MM.1S (cell line): ENCODE results near the gene COA8.

Source experiments
- DNase-seq: peaks from one replicate; pipeline ENCODE4 v3.0.0-alpha.2; 2015
- H2AFZ ChIP-seq: fragments of 300-600 bp; sonication (generic); 2 replicates; pipeline ENCODE4 v1.6.0; 2016; ENCODE audit warnings: antibody characterized with exemption, low read length
- H3F3A ChIP-seq: fragments of 300-600 bp; sonication (generic); 2 replicates; pipeline ENCODE4 v1.6.1; 2016; ENCODE audit warnings: mild to moderate bottlenecking, antibody characterized with exemption, low read length, moderate library complexity, mixed read lengths; ENCODE audit not compliant: insufficient read depth
- H3K27ac ChIP-seq: fragments of 300-600 bp; sonication (generic); 2 replicates; pipeline ENCODE4 v1.5.1; 2016; ENCODE audit warnings: mild to moderate bottlenecking, low read length
- H3K27me3 ChIP-seq: fragments of 300-600 bp; sonication (generic); replicated peaks from 2 replicates; pipeline ENCODE4 v1.6.0; 2016; ENCODE audit warnings: low read length; ENCODE audit not compliant: insufficient read depth
- H3K36me3 ChIP-seq: fragments of 300-600 bp; sonication (generic); replicated peaks from 2 replicates; pipeline ENCODE4 v1.6.1; 2016; ENCODE audit warnings: mild to moderate bottlenecking, low read length, mixed read lengths; ENCODE audit not compliant: insufficient read depth
- H3K4me1 ChIP-seq: fragments of 300-600 bp; sonication (generic); 2 replicates; pipeline ENCODE4 v1.6.1; 2016; ENCODE audit warnings: low read length, mixed read lengths
- H3K4me2 ChIP-seq: fragments of 300-600 bp; sonication (generic); 2 replicates; pipeline ENCODE4 v1.6.0; 2016; ENCODE audit warnings: low read depth, low read length
- H3K4me3 ChIP-seq: fragments of 300-600 bp; sonication (generic); 2 replicates; pipeline ENCODE4 v1.5.1; 2016; ENCODE audit warnings: low read length, mixed read lengths
- H3K79me2 ChIP-seq: fragments of 300-600 bp; sonication (generic); 2 replicates; pipeline ENCODE4 v1.6.1; 2016; ENCODE audit warnings: mixed run types, low read length, mixed read lengths
- H3K9ac ChIP-seq: fragments of 300-600 bp; sonication (generic); 2 replicates; pipeline ENCODE4 v1.6.1; 2016; ENCODE audit warnings: low read length, mixed read lengths
- H3K9me2 ChIP-seq: fragments of 300-600 bp; sonication (generic); replicated peaks from 2 replicates; pipeline ENCODE4 v1.6.1; 2016; ENCODE audit warnings: mild to moderate bottlenecking, low read length, mixed read lengths; ENCODE audit not compliant: insufficient read depth
- H3K9me3 ChIP-seq: fragments of 300-600 bp; sonication (generic); replicated peaks from 2 replicates; pipeline ENCODE4 v1.6.1; 2016; ENCODE audit warnings: mild to moderate bottlenecking, low read length, mixed read lengths; ENCODE audit not compliant: insufficient read depth
- H4K20me1 ChIP-seq: fragments of 300-600 bp; sonication (generic); 2 replicates; pipeline ENCODE4 v1.6.1; 2016; ENCODE audit warnings: mild to moderate bottlenecking, low read length, moderate library complexity, mixed read lengths; ENCODE audit not compliant: insufficient read depth
- EZH2 ChIP-seq: fragments of 300-600 bp; sonication (generic); optimal IDR thresholded peaks from 2 replicates; pipeline ENCODE3; 2017; ENCODE audit warnings: low read depth, mild to moderate bottlenecking, antibody characterized with exemption, low read length, mixed read lengths
- EZH2phosphoT487 ChIP-seq: fragments of 300-600 bp; sonication (generic); IDR thresholded peaks from 2 replicates; pipeline ENCODE4 v1.6.1; 2018; ENCODE audit warnings: antibody characterized with exemption, low read length
- TF ChIP-seq, protein P1 (sequence below): fragments of 300-600 bp; sonication (generic); IDR thresholded peaks from 2 replicates; pipeline ENCODE4 v1.5.1; 2016; ENCODE audit warnings: antibody characterized with exemption, low read length, mixed read lengths

COA8 gene

DNA sequence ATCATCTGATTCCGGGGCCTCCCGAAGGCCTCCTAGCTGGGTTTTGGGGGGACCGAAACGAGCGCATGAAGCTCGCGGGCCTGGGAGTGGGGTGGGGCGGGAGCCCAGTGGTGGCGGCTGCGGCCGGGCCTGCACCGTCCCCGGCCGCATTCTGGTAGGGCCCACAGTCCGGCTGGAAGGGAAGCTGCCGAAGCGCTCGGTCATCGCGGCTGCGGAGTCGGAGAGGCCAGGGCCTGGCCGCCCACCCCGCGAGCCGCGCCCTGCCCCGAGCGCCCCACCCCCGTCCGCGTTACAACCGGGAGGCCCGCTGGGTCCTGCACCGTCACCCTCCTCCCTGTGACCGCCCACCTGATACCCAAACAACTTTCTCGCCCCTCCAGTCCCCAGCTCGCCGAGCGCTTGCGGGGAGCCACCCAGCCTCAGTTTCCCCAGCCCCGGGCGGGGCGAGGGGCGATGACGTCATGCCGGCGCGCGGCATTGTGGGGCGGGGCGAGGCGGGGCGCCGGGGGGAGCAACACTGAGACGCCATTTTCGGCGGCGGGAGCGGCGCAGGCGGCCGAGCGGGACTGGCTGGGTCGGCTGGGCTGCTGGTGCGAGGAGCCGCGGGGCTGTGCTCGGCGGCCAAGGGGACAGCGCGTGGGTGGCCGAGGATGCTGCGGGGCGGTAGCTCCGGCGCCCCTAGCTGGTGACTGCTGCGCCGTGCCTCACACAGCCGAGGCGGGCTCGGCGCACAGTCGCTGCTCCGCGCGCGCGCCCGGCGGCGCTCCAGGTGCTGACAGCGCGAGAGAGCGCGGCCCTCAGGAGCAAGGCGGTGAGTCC, 66.1 kb downstream of the COA8 start, which contains the start of gene KLC1:
Gene KLC1 (plus strand): TSS at position 528 of the 819 bp plus-strand sequence. CDS start 25,354 bp downstream, outside the sequence.
- Histone ChIP-seq H3K4me2 (peak within 1 kb of the TSS; percentile 84), H3K4me1 (peaks cover 20% of the 10 kb centered on the region), H3F3A (peaks cover 3% of the 10 kb centered on the region; the same call in 1 of the 2 replicates), H3K27ac (peak within 1 kb of the TSS; percentile 77; the same call in 1 of the 2 replicates), H4K20me1 (no peaks in the 10 kb centered on the region), H3K79me2 (peaks cover 48% of the 10 kb centered on the region), H3K36me3 (no peaks in the 10 kb centered on the region), H3K9me2 (no peaks in the 10 kb centered on the region), H3K9ac (peak within 1 kb of the TSS; percentile 83), H3K27me3 (no peaks in the 10 kb centered on the region), H3K4me3 (peak within 1 kb of the TSS; percentile 68), H3K9me3 (no peaks in the 10 kb centered on the region), H2AFZ (peak within 1 kb of the TSS; percentile 61)
- TF ChIP-seq EZH2 (no peak), EZH2phosphoT487 (no peak)
- TF ChIP-seq, protein P1, sequence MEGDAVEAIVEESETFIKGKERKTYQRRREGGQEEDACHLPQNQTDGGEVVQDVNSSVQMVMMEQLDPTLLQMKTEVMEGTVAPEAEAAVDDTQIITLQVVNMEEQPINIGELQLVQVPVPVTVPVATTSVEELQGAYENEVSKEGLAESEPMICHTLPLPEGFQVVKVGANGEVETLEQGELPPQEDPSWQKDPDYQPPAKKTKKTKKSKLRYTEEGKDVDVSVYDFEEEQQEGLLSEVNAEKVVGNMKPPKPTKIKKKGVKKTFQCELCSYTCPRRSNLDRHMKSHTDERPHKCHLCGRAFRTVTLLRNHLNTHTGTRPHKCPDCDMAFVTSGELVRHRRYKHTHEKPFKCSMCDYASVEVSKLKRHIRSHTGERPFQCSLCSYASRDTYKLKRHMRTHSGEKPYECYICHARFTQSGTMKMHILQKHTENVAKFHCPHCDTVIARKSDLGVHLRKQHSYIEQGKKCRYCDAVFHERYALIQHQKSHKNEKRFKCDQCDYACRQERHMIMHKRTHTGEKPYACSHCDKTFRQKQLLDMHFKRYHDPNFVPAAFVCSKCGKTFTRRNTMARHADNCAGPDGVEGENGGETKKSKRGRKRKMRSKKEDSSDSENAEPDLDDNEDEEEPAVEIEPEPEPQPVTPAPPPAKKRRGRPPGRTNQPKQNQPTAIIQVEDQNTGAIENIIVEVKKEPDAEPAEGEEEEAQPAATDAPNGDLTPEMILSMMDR, result no peak
- DNase-seq, result peak; percentile 41

DNA sequence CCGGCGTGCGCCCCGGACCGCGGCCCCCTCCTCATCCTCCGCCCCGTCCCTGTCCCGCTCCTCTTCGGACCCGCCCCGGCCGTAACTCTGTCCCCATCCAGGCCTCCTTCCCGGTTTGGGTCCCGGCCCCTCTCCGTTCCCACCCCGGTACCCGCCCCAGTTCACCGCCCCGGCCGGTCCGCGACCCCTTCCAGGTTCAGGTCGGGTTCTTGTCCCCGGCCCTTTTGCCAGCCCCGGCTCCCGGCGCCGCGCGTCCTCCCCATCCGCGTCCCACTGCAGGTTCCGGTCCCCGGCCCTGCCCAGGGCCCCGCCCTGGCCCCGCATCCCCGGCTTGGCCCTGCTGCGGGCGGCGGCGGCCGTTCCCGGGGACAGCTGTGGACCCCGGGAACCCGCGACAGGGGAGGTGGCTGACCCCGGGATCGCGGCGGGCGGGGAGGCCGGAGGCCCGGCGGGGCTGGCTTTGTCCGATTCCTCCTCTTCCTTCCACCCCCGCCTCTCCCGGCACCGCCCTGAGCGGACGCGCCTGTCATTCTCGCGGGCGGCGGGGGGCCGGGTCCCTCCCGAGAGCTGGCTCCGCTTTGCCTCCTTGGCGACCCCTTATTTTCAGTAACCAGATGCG, 66.9 kb downstream of the COA8 start:
- DNase-seq, result peak; percentile 6
- 0 out of 2 replicates have a peak overlapping the region, but pooled peaks have one; percentile 61 for H2AFZ ChIP-seq
- no peaks in the 10 kb centered on the region for H3K9me3 ChIP-seq
- no peaks in the 10 kb centered on the region for H3K27me3 ChIP-seq
- H3K9me2 ChIP-seq, result no peaks in the 10 kb centered on the region
- peak overlapping the region; percentile 83 for H3K4me2 ChIP-seq
- no peaks in the 10 kb centered on the region for H3K36me3 ChIP-seq
- H3K4me1 ChIP-seq, result peaks cover 20% of the 10 kb centered on the region
- peak overlapping the region; percentile 77; the same call in 1 of the 2 replicates for H3K27ac ChIP-seq
- H3K4me3 ChIP-seq, result peak overlapping the region; percentile 68
- H4K20me1 ChIP-seq, result no peaks in the 10 kb centered on the region
- H3K79me2 ChIP-seq, result peaks cover 55% of the 10 kb centered on the region
- TF ChIP-seq EZH2 (no peak), EZH2phosphoT487 (no peak)
- TF ChIP-seq, protein P1, result no peak
- peaks cover 6% of the 10 kb centered on the region; the same call in 1 of the 2 replicates for H3F3A ChIP-seq
- peak overlapping the region; percentile 83 for H3K9ac ChIP-seq

DNA sequence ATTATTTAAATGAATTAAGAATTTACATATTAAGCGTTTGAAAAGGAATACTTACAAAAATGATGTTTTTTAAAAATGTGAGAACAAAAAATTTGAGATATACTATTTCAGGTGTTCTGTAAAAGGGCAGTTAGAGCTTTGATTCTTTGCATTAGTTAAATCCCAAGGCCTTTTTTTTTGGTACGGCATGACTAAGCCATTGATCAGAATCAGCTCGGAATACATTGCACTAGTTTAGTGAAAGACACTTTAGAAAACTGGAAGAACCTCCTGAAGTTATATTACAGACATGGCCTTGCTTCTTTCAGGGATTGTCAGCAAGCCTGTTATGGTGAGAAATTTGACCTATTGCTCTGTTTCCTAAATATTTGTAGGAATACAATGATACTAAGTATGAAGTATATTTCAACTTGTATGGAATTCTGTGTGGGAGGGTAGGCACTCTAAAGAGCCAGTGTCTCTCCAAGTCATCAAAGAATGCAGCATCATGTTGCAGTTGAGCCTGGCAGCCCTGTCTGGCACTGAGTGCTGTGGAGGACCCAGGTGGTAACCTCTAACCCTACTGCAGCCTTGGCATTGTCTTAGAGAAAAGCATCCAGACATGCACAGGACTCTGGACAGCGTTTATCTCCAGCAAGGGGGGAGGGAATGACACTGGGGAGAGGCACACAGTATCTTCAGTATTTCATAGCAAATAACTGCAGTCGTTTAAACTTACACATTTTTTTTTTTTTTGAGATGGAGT, 67.8 kb downstream of the COA8 start:
- no peaks in the 10 kb centered on the region for H3K27me3 ChIP-seq
- H3K4me2 ChIP-seq, result peak overlapping the region; percentile 83
- DNase-seq, result no peak
- no peaks in the 10 kb centered on the region for H3K9me3 ChIP-seq
- H3K79me2 ChIP-seq, result peaks cover 62% of the 10 kb centered on the region
- H3K9ac ChIP-seq, result peak overlapping the region; percentile 83; the same call in 1 of the 2 replicates
- TF ChIP-seq, protein P1, result no peak
- TF ChIP-seq EZH2 (no peak), EZH2phosphoT487 (no peak)
- peak overlapping the region; percentile 68 for H3K4me3 ChIP-seq
- peaks cover 9% of the 10 kb centered on the region; the same call in 1 of the 2 replicates for H3F3A ChIP-seq
- peaks cover 16% of the 10 kb centered on the region for H3K4me1 ChIP-seq
- H3K27ac ChIP-seq, result no peak overlapping the region
- no peaks in the 10 kb centered on the region for H3K36me3 ChIP-seq
- no peaks in the 10 kb centered on the region for H4K20me1 ChIP-seq
- H3K9me2 ChIP-seq, result no peaks in the 10 kb centered on the region
- no peak overlapping the region for H2AFZ ChIP-seq
